GM18505 (cell line): ENCODE results near the gene PRMT5.

ENCODE experiments used
- ATAC-seq: cut with Tn5 transposase; IDR thresholded peaks from one replicate; pipeline ENCODE4 v1.9.1; 2021; ENCODE audit not compliant: unreplicated experiment
- POLR2A ChIP-seq: IDR thresholded peaks from 4 replicates; pipeline ENCODE4 v1.6.1; 2011; ENCODE audit warnings: borderline replicate concordance; ENCODE audit not compliant: insufficient read depth, insufficient read length; ENCODE audit errors: extremely low read depth

PRMT5 gene

GRCh38 chr14:22870811-22871223 lies 58.4 kb downstream of the PRMT5 start:
- no peak for TF ChIP-seq POLR2A
- ATAC-seq = peak; percentile 25
